Measurements from ENCODE around the gene GBP1. TPM values are rescaled to one million over a fixed set of nuclear protein-coding genes. Genes with fewer than 3 reads are reported as not detected.

The GBP1 gene
- total and polyA plus RNA-seq, 2 of the 4 experiments (the other 2 are of a cell fraction): 39.3 to 118 TPM

- H3K18ac ChIP-seq (ENCODE audit: low read depth, low read length): no peak overlapping the region
- no CpG with 5 or more reads among the region's 3 CpGs for WGBS, 2 experiments (ENCODE audit: extremely low coverage in 2 of 2, insufficient read length in 1 of 2)
- CTCF ChIA-PET: interaction anchor here (0.9 kb wide), 1 partner anchor 277 kb away, joined by 3 read pairs; no protein-coding TSS in a partner anchor
- H2AK5ac ChIP-seq (ENCODE audit: low read depth, low read length): no peak overlapping the region
- intact Hi-C loops (cut with micrococcal nuclease) (no loop called here), in situ Hi-C loops (cut with MboI; ENCODE audit: low sequenced_read_pairs) (no loop called here), dilution Hi-C loops (cut with HindIII; ENCODE audit: low sequenced_read_pairs, unreplicated experiment) (no loop called here)
- H2BK20ac ChIP-seq (ENCODE audit: low read depth, low read length): no peak overlapping the region
- H3K79me1 ChIP-seq (ENCODE audit: low read depth in 1 of 2, low read length in 2 of 2): no peaks in the 10 kb centered on the region
- H3K9ac ChIP-seq (ENCODE audit: low read depth, low read length): no peak overlapping the region
- TF ChIP-seq NFE2L2 (IDR thresholded peaks at IDR 0.05; ENCODE audit: low read depth, low read length): no peak
- TF ChIP-seq USF2 (IDR thresholded peaks at IDR 0.05; ENCODE audit: low read depth, low read length): no peak
- no peak for TF ChIP-seq MAFK (IDR thresholded peaks at IDR 0.05; ENCODE audit: low read depth, low read length)
- TF ChIP-seq ELK1 (IDR thresholded peaks at IDR 0.05; ENCODE audit: borderline replicate concordance, low read depth, low read length): no peak
- no peak for TF ChIP-seq MAZ (IDR thresholded peaks at IDR 0.05; ENCODE audit: borderline replicate concordance, low read depth, low read length)
- no peak for TF ChIP-seq CTCF (conservative IDR thresholded peaks at IDR 0.05; ENCODE audit: low read depth, low read length)
- no peak for TF ChIP-seq POLR2A (IDR thresholded peaks at IDR 0.05; ENCODE audit: low read depth, low read length)
- TF ChIP-seq CHD1 (IDR thresholded peaks at IDR 0.05; ENCODE audit: low read depth, low read length): no peak
- TF ChIP-seq RAD21 (IDR thresholded peaks at IDR 0.05; ENCODE audit: low read length): no peak
- no peaks in the 10 kb centered on the region for H3K9me3 ChIP-seq (ENCODE audit: control insufficient read depth, insufficient read depth, low read length)
- no peak overlapping the region for H3K56ac ChIP-seq (ENCODE audit: extremely low read depth, insufficient read depth, low read length)
- no peaks in the 10 kb centered on the region for H3K27me3 ChIP-seq (ENCODE audit: control insufficient read depth, insufficient read depth, low read length)
- H3K23ac ChIP-seq (ENCODE audit: low read depth, low read length): no peak overlapping the region
- no peak overlapping the region for H3K27ac ChIP-seq (ENCODE audit: insufficient read depth, low read length)
- POLR2A ChIA-PET (ENCODE audit: unreplicated experiment): interaction anchor here (0.7 kb wide), 1 partner anchor 16 kb away, joined by 5 read pairs; the partner anchor contains the start of gene GBP1
- no peak overlapping the region for H2AK9ac ChIP-seq (replicated peaks; ENCODE audit: low read depth, low read length, poor library complexity)
- no peak overlapping the region for H2BK5ac ChIP-seq (ENCODE audit: low read depth, low read length, poor library complexity, severe bottlenecking)
- H3K4me2 ChIP-seq (ENCODE audit: low read depth, low read length): no peak overlapping the region
- H3K4me1 ChIP-seq (ENCODE audit: control insufficient read depth, insufficient read depth, low read length): no peaks in the 10 kb centered on the region
- no peaks in the 10 kb centered on the region for H3K36me3 ChIP-seq (ENCODE audit: control insufficient read depth, insufficient read depth, low read length)
- H3K4ac ChIP-seq (ENCODE audit: low read depth, low read length): no peak overlapping the region
- no peak overlapping the region for H3K14ac ChIP-seq (replicated peaks; ENCODE audit: low read depth, low read length)
- H4K91ac ChIP-seq (ENCODE audit: insufficient read depth, low read depth, low read length): no peak overlapping the region
- no peak overlapping the region for H3K4me3 ChIP-seq (ENCODE audit: insufficient read depth, low read depth, low read length)
- H4K8ac ChIP-seq (ENCODE audit: low read depth in 2 of 2, low read length in 2 of 2): no peak overlapping the region
- no TSS peak for BruUV-seq (replicated peaks)
- H4K20me1 ChIP-seq (ENCODE audit: insufficient read depth, low read length): no peaks in the 10 kb centered on the region
- no peak overlapping the region for H2BK120ac ChIP-seq (ENCODE audit: low read depth, low read length)
- no peaks in the 10 kb centered on the region for H3K9me1 ChIP-seq (ENCODE audit: insufficient read depth, low read length)
- H2BK15ac ChIP-seq (ENCODE audit: low read depth, low read length): no peak overlapping the region
- no peak overlapping the region for H4K5ac ChIP-seq (ENCODE audit: low read depth, low read length)
- ATAC-seq (ENCODE audit: low read depth) (no peak), DNase-seq (no peak)
- H2AFZ ChIP-seq (replicated peaks; ENCODE audit: low read length, poor library complexity): no peak overlapping the region
Observed at GRCh38 chr1:89081005-89081404, 16.0 kb upstream of the GBP1 start.

Data from IMR-90 (cell line).